SK-MEL-5 (cell line): ENCODE data around the gene LHPP. TPM values are rescaled to one million over a fixed set of nuclear protein-coding genes. Genes with fewer than 3 reads are reported as not detected.
"Not testable (repeated sequence)": the region's sequence is repeated elsewhere in the genome, so short reads cannot be mapped to it uniquely, and the experiment has no call there.

Source experiments
- DNase-seq: peaks from one replicate; pipeline ENCODE4 v3.0.0-alpha.2; 2016; ENCODE audit warnings: low read depth, low spot score
- in situ Hi-C: cut with HindIII; loops from 2 replicates; pipeline ENCODE4 v1.10.0; 2016; ENCODE audit warnings: low sequenced_read_pairs, high pct_unique_total_duplicates, low pct_unique_long_range_greater_than_20kb
- total RNA-seq: library from RNA; depleted of rRNA; stranded (reverse); fragments of >200 nt; shearing (Covaris generic); gene quantifications from 2 replicates; pipeline ENCODE4 v1.2.3, GENCODE V29; 2014

Gene LHPP
- total RNA-seq, 1 experiment from 2014 or later, result 4.7 TPM

- in situ Hi-C loops, result no loop called here
- DNase-seq, result no peak
Observed at GRCh38 chr10:124587811-124588211, 126.2 kb downstream of the LHPP start.

DNA sequence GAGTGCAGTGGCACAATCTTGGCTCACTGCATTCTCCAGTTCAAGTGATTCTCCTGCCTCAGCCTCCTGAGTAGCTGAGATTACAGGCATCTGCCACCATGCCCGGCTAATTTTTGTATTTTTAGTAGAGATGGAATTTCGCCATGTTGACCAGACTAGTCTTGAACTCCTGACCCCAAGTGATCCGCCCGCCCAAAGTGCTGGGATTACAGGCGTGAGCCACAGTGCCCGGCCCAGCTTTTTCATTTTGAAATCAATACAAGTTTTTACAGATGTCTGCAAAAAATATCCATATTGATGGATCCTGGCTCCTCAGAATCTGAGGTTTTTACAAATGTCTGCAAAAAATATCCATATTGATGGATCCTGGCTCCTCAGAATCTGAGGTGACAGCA lies 126.7 kb downstream of the LHPP start:
- in situ Hi-C loops, DNase-seq: not testable (repeated sequence)

DNA sequence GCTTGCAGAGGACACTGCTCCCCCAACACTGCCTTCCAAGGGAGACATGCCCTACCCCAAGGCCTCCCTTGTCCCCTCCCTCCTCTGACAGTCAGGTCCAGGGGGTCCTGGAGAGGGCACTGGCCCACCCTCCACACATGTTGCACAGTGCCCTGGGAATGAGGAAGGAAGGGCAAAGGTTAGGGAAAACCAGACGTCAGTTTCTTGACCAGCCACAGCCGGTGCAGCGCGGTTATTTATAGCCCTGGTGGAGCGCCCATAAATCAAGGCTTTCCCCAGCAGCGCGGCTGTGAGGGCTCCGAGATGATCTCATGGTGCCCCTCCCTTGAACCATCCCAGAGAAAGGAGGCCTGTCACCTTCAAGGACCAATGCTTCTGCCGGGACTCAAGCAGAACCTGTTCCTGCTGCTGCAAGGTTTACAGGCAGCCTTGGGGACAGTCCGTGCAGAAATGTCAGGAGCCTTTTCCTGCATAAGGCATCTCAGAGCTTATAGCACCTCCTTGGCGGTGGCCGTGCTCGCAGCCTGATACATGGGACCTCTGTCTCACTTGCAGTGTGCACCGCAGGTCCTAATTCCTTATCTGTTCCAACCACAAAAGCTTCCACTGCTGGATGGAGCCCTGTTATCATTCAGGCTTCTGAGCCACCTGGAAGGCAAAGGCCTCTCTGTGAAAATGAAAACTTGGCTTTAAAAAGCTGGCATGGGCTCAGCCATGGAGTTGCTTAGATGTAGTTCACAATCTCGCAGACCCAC lies 127.3 kb downstream of the LHPP start:
- DNase-seq, result no peak
- in situ Hi-C loops, result no loop called here

DNA sequence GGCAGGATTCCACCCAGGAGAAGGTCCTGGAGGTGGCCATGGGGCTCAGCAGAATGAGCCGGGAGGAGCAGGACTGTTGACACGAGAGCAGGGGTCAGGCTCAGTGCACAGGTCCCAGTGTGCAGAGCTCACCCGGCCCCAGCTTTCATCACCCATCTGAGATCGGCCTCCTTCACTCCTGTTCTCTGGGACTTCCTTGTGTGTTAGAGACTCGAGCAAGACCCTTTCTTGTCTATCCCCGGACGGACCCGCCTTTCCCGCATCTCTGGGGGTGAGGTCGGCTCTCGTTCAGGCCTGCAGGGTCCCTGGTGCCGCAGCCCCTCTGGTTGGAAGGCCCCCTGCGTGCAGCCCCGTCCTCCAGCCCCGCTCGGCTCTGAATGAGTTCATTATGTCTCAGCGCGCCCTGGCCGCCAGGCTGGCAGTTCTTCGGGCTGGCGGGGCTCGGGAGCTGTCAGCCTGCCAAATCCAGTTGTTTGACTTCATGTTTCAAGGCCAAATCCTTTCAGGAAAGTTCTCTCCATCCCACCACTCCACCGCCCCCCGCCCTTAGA lies 127.9 kb downstream of the LHPP start:
- in situ Hi-C loops, result no loop called here
- no peak for DNase-seq

DNA sequence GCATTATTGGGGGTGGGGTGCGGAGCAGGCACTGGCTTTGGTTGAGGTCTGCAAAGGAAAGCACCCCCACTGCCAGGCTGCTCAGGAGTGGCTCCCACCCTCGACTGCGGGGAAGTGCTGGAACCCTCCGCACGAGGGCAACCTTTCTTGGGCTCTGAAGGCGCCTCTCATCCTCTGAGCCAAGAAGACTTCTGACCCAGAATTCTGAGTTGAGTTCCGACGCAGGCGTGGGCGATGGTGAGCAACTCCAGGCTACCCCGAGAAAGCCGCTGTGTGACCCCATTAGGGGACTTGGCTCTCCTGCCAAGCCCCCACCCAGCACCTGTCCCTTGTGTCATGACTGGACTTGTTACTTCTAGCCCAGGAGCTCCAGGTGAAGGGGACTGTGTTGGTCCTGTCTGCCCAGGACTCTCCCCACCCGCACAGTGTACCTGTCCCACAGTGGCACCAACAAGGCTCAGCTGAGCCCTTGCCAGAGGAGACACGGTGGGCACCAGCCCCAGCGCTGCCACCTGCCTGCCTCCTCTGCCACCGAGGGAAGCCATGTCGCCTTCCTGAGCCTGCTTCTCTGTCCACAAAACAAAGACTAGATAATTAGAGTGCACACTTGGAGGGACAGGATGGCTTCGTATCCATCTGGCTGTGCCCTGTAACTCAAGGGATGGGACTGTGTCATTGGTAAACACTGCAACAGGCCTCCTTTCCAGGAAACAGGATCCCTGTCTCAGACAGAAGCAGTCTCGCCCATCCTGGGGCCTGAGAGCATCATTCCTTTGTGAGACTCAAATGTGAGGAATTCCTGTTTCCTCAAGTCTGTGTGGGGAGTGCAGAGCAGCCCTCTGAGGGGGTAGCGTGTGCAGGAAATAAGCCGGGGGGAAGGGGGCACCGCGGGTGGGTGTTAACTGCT lies 128.8 kb downstream of the LHPP start:
- DNase-seq, result no peak
- in situ Hi-C loops, result no loop called here

DNA sequence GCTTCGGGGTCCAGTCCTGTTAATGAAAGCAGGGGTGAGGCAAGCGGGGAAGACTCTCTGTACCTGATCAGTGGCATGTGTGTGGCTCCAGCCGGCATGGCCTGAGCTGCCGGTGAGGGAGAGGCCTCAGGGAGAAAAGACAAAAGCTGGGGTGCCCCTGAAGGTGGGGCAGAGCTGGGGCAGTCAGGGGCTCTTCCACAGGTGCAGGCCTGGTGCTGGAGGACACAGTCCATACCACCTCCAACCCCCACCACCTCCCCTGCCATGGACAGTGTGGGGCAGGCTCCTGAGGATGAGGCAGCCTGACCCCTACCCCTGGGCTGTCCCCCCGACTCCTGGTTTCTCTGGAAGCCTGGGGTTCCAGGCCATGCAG lies 129.5 kb downstream of the LHPP start:
- in situ Hi-C loops, result no loop called here

GRCh38 chr10:124592101-124592500 lies 130.5 kb downstream of the LHPP start:
- in situ Hi-C loops, result no loop called here
- no peak for DNase-seq

More for the DNA sequence above, 129.5 kb downstream of the LHPP start:
- no peak for DNase-seq

GRCh38 chr10:124592736-124593430 lies 131.3 kb downstream of the LHPP start:
- in situ Hi-C loops, result no loop called here
- no peak for DNase-seq

GRCh38 chr10:124593431-124593985 lies 131.9 kb downstream of the LHPP start:
- no peak for DNase-seq
- in situ Hi-C loops, result no loop called here

- in situ Hi-C loops, result no loop called here
- no peak for DNase-seq
Observed at GRCh38 chr10:124594240-124594639, 132.6 kb downstream of the LHPP start.

- no peak for DNase-seq
- in situ Hi-C loops, result no loop called here
Observed at GRCh38 chr10:124595143-124595883, 133.7 kb downstream of the LHPP start.

GRCh38 chr10:124596116-124596785 lies 134.6 kb downstream of the LHPP start:
- no peak for DNase-seq
- in situ Hi-C loops, result no loop called here

GRCh38 chr10:124596962-124597845 lies 135.6 kb downstream of the LHPP start:
- in situ Hi-C loops, result no loop called here

DNA sequence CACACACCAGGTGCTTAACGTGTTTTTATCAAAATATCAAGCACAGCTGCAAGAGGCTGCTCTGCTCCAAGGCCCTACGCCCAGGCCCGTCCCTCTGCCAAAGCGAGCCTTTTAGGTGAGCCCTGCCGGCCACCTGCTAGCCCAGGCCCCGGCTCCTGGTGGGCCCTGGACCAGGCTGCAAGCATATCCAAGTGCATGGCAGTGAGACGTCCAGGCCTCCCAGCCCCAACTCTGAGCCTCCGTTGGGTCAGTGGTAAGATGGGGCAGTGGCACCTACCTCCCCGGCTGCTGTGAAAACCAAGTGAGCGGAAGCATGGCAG lies 136.2 kb downstream of the LHPP start:
- in situ Hi-C loops, result no loop called here
- no peak for DNase-seq

More at GRCh38 chr10:124596962-124597845, 135.6 kb downstream of the LHPP start:
- no peak for DNase-seq

DNA sequence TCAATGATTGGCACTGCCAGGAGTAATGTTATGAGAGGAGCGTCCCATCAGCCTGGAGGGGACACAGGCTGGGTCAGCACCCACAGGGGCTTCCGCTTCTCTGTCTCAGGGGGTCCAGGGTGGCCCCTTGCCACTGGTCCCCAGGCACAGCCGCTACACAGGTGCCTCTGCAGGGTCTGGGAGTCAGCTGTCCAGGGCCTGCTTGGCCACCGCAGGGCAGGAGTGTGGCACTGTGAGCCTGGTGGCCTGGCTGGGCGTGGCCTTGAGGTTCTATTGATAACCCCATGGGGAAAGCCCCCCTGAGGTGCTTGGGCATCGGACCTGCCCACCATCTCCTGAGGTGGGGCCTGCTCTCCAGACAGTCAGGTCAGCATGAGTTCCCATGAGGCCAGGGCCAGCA lies 136.6 kb downstream of the LHPP start:
- no peak for DNase-seq
- in situ Hi-C loops, result no loop called here
